Measurements from ENCODE around the gene NELFE. TPM values are rescaled to one million over a fixed set of nuclear protein-coding genes. Genes with fewer than 3 reads are reported as not detected.

NELFE gene
- total and polyA plus RNA-seq, 2 of the 13 experiments (the other 11 are each of a cell fraction or from before 2014, with no cell fraction given), result 51.3 to 69.8 TPM

DNA sequence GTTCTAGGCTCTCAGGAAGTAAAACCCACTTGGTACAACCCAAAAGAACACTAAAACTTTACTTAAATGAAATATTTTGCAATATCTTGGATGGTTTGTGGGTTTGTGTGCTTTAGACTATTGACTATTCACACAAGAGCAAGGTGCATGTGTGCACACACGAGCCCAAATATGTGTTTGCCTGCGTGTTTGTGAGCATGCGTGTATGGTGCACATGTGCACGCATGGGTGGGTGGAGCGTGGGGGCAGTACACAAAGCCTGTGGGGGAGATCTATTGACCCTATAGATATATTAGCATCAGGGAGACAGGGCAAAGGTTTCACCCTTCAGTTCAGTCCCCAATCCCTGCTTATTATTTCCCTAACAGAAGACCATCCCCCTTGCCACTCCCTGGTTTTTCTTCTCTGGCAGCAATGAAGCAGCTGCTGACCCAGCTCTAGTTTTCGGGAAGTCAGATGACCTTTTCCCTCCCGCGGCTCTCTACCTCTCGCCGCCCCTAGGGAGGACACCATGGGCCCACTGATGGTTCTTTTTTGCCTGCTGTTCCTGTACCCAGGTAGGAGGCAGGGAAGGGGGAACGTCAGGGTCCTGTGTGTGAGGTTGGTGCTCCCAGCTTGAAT is 31.4 kb downstream of the NELFE start, which contains the start of gene C2 (continued):
- no peak for TF ChIP-seq MTA3 (CRISPR knock-in tag; IDR thresholded peaks at IDR 0.05)
- TF ChIP-seq ZBTB7A (CRISPR knock-in tag; IDR thresholded peaks at IDR 0.05), result no peak; the same call in 1 of the 2 replicates
- TF ChIP-seq ZNF34 (CRISPR knock-in tag; IDR thresholded peaks at IDR 0.05; ENCODE audit: borderline replicate concordance), result no peak
- TF ChIP-seq, protein P1, sequence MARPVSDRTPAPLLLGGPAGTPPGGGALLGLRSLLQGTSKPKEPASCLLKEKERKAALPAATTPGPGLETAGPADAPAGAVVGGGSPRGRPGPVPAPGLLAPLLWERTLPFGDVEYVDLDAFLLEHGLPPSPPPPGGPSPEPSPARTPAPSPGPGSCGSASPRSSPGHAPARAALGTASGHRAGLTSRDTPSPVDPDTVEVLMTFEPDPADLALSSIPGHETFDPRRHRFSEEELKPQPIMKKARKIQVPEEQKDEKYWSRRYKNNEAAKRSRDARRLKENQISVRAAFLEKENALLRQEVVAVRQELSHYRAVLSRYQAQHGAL (CRISPR knock-in tag; IDR thresholded peaks at IDR 0.05; ENCODE audit: not compliant biosample characterization), result no peak
- TF ChIP-seq BCL6 (CRISPR knock-in tag; IDR thresholded peaks at IDR 0.05), result peak; percentile 79
- TF ChIP-seq, protein P2, sequence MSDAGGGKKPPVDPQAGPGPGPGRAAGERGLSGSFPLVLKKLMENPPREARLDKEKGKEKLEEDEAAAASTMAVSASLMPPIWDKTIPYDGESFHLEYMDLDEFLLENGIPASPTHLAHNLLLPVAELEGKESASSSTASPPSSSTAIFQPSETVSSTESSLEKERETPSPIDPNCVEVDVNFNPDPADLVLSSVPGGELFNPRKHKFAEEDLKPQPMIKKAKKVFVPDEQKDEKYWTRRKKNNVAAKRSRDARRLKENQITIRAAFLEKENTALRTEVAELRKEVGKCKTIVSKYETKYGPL (CRISPR knock-in tag; IDR thresholded peaks at IDR 0.05), result no peak
- TF ChIP-seq ZBTB38 (CRISPR knock-in tag; IDR thresholded peaks at IDR 0.05), result peak; percentile 5; the same call in 1 of the 2 replicates
- TF ChIP-seq THAP11 (CRISPR knock-in tag; IDR thresholded peaks at IDR 0.05), result peak; percentile 86
- no peak; the same call in 1 of the 2 replicates for TF ChIP-seq WIZ (CRISPR knock-in tag; IDR thresholded peaks at IDR 0.05)
- peak; percentile 91 to 95 for TF ChIP-seq EP300 (IDR thresholded peaks at IDR 0.05; ENCODE audit: low read depth in 2 of 2, low read length in 2 of 2)
- TF ChIP-seq EP300 (CRISPR knock-in tag; IDR thresholded peaks at IDR 0.05; ENCODE audit: borderline replicate concordance), result peak; percentile 90
- no peak for TF ChIP-seq ZNF17 (CRISPR knock-in tag; IDR thresholded peaks at IDR 0.05)
- peak; percentile 59; the same call in 1 of the 2 replicates for TF ChIP-seq MED13 (CRISPR knock-in tag; IDR thresholded peaks at IDR 0.05)
- peak; percentile 93 for TF ChIP-seq NCOA2 (CRISPR knock-in tag; IDR thresholded peaks at IDR 0.05)
- TF ChIP-seq, protein P3, sequence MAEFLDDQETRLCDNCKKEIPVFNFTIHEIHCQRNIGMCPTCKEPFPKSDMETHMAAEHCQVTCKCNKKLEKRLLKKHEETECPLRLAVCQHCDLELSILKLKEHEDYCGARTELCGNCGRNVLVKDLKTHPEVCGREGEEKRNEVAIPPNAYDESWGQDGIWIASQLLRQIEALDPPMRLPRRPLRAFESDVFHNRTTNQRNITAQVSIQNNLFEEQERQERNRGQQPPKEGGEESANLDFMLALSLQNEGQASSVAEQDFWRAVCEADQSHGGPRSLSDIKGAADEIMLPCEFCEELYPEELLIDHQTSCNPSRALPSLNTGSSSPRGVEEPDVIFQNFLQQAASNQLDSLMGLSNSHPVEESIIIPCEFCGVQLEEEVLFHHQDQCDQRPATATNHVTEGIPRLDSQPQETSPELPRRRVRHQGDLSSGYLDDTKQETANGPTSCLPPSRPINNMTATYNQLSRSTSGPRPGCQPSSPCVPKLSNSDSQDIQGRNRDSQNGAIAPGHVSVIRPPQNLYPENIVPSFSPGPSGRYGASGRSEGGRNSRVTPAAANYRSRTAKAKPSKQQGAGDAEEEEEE (CRISPR knock-in tag; IDR thresholded peaks at IDR 0.05; ENCODE audit: borderline replicate concordance), result no peak
- TF ChIP-seq, protein P4, sequence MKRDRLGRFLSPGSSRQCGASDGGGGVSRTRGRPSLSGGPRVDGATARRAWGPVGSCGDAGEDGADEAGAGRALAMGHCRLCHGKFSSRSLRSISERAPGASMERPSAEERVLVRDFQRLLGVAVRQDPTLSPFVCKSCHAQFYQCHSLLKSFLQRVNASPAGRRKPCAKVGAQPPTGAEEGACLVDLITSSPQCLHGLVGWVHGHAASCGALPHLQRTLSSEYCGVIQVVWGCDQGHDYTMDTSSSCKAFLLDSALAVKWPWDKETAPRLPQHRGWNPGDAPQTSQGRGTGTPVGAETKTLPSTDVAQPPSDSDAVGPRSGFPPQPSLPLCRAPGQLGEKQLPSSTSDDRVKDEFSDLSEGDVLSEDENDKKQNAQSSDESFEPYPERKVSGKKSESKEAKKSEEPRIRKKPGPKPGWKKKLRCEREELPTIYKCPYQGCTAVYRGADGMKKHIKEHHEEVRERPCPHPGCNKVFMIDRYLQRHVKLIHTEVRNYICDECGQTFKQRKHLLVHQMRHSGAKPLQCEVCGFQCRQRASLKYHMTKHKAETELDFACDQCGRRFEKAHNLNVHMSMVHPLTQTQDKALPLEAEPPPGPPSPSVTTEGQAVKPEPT (CRISPR knock-in tag; IDR thresholded peaks at IDR 0.05; ENCODE audit: low read depth), result no peak
- TF ChIP-seq ATRX (CRISPR knock-in tag; IDR thresholded peaks at IDR 0.05; ENCODE audit: borderline replicate concordance), result no peak
- no peak for TF ChIP-seq AGO1 (IDR thresholded peaks at IDR 0.05; ENCODE audit: low read depth, low read length, poor library complexity, severe bottlenecking)
- peak; percentile 36; the same call in 1 of the 2 replicates for TF ChIP-seq TCF7 (IDR thresholded peaks at IDR 0.05; ENCODE audit: low read depth)
- TF ChIP-seq SMARCC2 (IDR thresholded peaks at IDR 0.05), result 0 out of 2 replicates have a peak, but pooled peaks have one; percentile 29
- peak; percentile 87 for TF ChIP-seq KAT8 (CRISPR knock-in tag; IDR thresholded peaks at IDR 0.05)
- 0 out of 2 replicates have a peak, but pooled peaks have one; percentile 46 for TF ChIP-seq TSC22D2 (CRISPR knock-in tag; IDR thresholded peaks at IDR 0.05; ENCODE audit: borderline replicate concordance)
- TF ChIP-seq ZFP36 (IDR thresholded peaks at IDR 0.05; ENCODE audit: borderline replicate concordance, low read depth, low read length, partially characterized antibody), result peak; percentile 3
- peak; percentile 48; the same call in 1 of the 2 replicates for TF ChIP-seq CCDC6 (CRISPR knock-in tag; IDR thresholded peaks at IDR 0.05)
